SH-SY5Y (cell line): ENCODE results near the gene SLC2A1.

Experiments
- GATA2 ChIP-seq: IDR thresholded peaks from 2 replicates; pipeline ENCODE4 v1.6.1; 2011; ENCODE audit warnings: mild to moderate bottlenecking, low read depth, low read length
- GATA3 ChIP-seq: IDR thresholded peaks from 2 replicates; pipeline ENCODE4 v1.6.1; 2011; ENCODE audit warnings: low read depth, mild to moderate bottlenecking, low read length, moderate library complexity

- TF ChIP-seq GATA3 (no peak), GATA2 (no peak)
Observed at GRCh38 chr1:42946120-42946898, 12.4 kb downstream of the SLC2A1 start.
